OCI-LY3 (cell line): Measurements from ENCODE around the gene NTHL1.
A peak's percentile ranks its signal among the peaks of the same experiment; 100 is the strongest.

Source experiments
- H2AFZ ChIP-seq: fragments of 200-600, 300-600 bp; shearing (Covaris generic); 2 replicates; pipeline ENCODE4 v1.6.0; 2014; ENCODE audit warnings: antibody characterized with exemption, low read depth, low read length
- H3K27ac ChIP-seq: fragments of 200-600, 300-600 bp; sonication (generic); 2 replicates; pipeline ENCODE4 v1.5.1; 2014; ENCODE audit warnings: mild to moderate bottlenecking, low read length, moderate library complexity, mixed read lengths
- H3K27me3 ChIP-seq: fragments of 200-600, 300-600 bp; sonication (generic); 2 replicates; pipeline ENCODE4 v1.6.1; 2014; ENCODE audit warnings: low read depth, low read length, mixed read lengths
- H3K36me3 ChIP-seq: fragments of 200-600, 300-600 bp; sonication (generic); replicated peaks from 2 replicates; pipeline ENCODE3; 2014; ENCODE audit warnings: low read depth, low read length, mixed read lengths
- H3K4me1 ChIP-seq: fragments of 300-600, 200-600 bp; sonication (generic); 2 replicates; pipeline ENCODE4 v1.6.1; 2014; ENCODE audit warnings: low read length, mixed read lengths
- H3K4me2 ChIP-seq: fragments of 200-600, 300-600 bp; sonication (generic); 2 replicates; pipeline ENCODE4 v1.6.1; 2014; ENCODE audit warnings: low read length, mixed read lengths
- H3K4me3 ChIP-seq: fragments of 300-600, 200-600 bp; sonication (generic); 2 replicates; pipeline ENCODE4 v1.5.1; 2014; ENCODE audit warnings: antibody characterized with exemption, mild to moderate bottlenecking, low read length, moderate library complexity
- H3K79me2 ChIP-seq: fragments of 300-600, 200-600 bp; shearing (Covaris generic); 2 replicates; pipeline ENCODE4 v1.6.1; 2014; ENCODE audit warnings: mild to moderate bottlenecking, low read length, mixed read lengths
- H3K9ac ChIP-seq: fragments of 300-600, 200-600 bp; shearing (Covaris generic); 2 replicates; pipeline ENCODE4 v1.6.0; 2014; ENCODE audit warnings: mild to moderate bottlenecking, low read length, moderate library complexity
- H3K9me3 ChIP-seq: fragments of 200-600, 300-600 bp; shearing (Covaris generic); 2 replicates; pipeline ENCODE4 v1.6.1; 2014; ENCODE audit warnings: low read length, mixed read lengths; ENCODE audit not compliant: insufficient read depth
- H4K20me1 ChIP-seq: fragments of 200-600, 300-600 bp; sonication (generic); 2 replicates; pipeline ENCODE4 v1.6.1; 2016; ENCODE audit warnings: low read length, mixed read lengths; ENCODE audit not compliant: insufficient read depth
- EZH2phosphoT487 ChIP-seq: fragments of 200-600 bp; shearing (Covaris generic); IDR thresholded peaks from 2 replicates; pipeline ENCODE4 v1.6.1; 2018; ENCODE audit warnings: antibody characterized with exemption, mixed run types, low read depth
- TF ChIP-seq, protein P1 (sequence below): fragments of 200-600, 300-600 bp; sonication (generic); IDR thresholded peaks from 2 replicates; pipeline ENCODE4 v1.5.1; 2014; ENCODE audit warnings: antibody characterized with exemption, low read length, low read depth

The NTHL1 gene

DNA sequence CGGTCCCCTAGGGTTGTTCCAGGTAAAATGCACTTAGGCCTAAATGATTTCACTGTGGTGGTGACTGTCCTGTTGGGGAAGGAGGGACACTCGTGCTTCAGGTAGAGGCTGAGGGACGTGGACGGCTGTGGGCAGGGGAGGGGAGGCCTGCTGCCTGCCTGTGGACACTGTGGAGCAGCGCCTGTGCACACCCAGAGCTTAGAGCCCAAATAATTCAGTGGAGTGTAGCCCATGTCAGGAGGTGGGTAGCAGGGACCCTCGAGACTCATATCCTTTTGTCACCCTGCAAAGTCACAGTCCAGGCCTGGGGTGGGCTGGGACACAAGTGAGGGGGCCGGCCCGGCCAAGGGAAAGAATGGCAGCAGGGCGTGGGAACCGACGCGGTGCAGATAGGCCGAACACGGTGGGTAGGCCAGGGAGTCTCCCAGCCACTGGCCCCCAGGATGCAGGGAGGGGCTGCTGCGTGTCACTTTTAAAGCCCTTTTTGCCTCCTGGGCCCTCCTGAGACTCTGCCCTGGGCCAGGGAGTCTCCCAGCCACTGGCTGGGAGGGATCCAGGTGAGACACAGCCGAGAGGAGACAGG lies 21.7 kb downstream of the NTHL1 start:
- H3K9ac ChIP-seq: no peak overlapping the region
- H3K27ac ChIP-seq: no peak overlapping the region
- H3K79me2 ChIP-seq: no peaks in the 10 kb centered on the region
- peaks cover 28% of the 10 kb centered on the region for H3K27me3 ChIP-seq
- no peaks in the 10 kb centered on the region for H3K9me3 ChIP-seq
- H4K20me1 ChIP-seq: no peaks in the 10 kb centered on the region
- TF ChIP-seq, protein P1, sequence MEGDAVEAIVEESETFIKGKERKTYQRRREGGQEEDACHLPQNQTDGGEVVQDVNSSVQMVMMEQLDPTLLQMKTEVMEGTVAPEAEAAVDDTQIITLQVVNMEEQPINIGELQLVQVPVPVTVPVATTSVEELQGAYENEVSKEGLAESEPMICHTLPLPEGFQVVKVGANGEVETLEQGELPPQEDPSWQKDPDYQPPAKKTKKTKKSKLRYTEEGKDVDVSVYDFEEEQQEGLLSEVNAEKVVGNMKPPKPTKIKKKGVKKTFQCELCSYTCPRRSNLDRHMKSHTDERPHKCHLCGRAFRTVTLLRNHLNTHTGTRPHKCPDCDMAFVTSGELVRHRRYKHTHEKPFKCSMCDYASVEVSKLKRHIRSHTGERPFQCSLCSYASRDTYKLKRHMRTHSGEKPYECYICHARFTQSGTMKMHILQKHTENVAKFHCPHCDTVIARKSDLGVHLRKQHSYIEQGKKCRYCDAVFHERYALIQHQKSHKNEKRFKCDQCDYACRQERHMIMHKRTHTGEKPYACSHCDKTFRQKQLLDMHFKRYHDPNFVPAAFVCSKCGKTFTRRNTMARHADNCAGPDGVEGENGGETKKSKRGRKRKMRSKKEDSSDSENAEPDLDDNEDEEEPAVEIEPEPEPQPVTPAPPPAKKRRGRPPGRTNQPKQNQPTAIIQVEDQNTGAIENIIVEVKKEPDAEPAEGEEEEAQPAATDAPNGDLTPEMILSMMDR: no peak
- TF ChIP-seq EZH2phosphoT487: no peak
- no peak overlapping the region for H3K4me2 ChIP-seq
- H3K36me3 ChIP-seq: no peaks in the 10 kb centered on the region
- peaks cover 10% of the 10 kb centered on the region; the same call in 1 of the 2 replicates for H3K4me1 ChIP-seq
- no peak overlapping the region; the same call in 1 of the 2 replicates for H3K4me3 ChIP-seq
- H2AFZ ChIP-seq: no peak overlapping the region

DNA sequence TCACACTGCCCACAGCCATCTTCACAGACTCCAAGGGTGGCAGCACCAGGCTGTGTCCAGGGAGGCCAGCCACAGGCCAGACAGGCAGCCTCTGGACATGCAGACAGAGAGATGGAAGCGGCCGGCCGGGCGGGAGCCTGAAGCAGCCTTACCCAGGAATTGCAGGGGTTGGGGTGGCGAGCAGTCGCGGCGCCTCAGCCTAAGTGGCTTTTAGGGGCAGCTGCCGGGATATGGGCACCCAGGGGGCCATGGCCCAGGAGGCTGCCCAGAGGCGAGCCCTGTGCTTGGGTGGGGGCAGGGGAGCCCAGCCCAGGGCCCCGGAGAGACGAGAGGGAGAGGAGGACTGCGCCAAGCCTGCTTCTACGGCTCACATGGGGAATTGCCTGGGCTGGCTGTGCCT lies 22.4 kb downstream of the NTHL1 start:
- no peaks in the 10 kb centered on the region for H4K20me1 ChIP-seq
- no peak overlapping the region for H2AFZ ChIP-seq
- no peak overlapping the region for H3K27ac ChIP-seq
- no peak overlapping the region for H3K4me2 ChIP-seq
- H3K27me3 ChIP-seq: peaks cover 28% of the 10 kb centered on the region
- H3K9me3 ChIP-seq: no peaks in the 10 kb centered on the region
- H3K79me2 ChIP-seq: no peaks in the 10 kb centered on the region
- no peak for TF ChIP-seq EZH2phosphoT487
- TF ChIP-seq, protein P1: no peak
- H3K36me3 ChIP-seq: no peaks in the 10 kb centered on the region
- no peak overlapping the region for H3K9ac ChIP-seq
- no peak overlapping the region for H3K4me3 ChIP-seq
- peaks cover 10% of the 10 kb centered on the region; the same call in 1 of the 2 replicates for H3K4me1 ChIP-seq

GRCh38 chr16:2024032-2024420 lies 23.6 kb downstream of the NTHL1 start:
- H4K20me1 ChIP-seq: no peaks in the 10 kb centered on the region
- peaks cover 28% of the 10 kb centered on the region for H3K27me3 ChIP-seq
- no peak overlapping the region for H3K27ac ChIP-seq
- H3K9ac ChIP-seq: no peak overlapping the region
- no peak for TF ChIP-seq EZH2phosphoT487
- TF ChIP-seq, protein P1: no peak
- no peaks in the 10 kb centered on the region for H3K36me3 ChIP-seq
- no peak overlapping the region for H2AFZ ChIP-seq
- H3K4me1 ChIP-seq: peaks cover 10% of the 10 kb centered on the region; the same call in 1 of the 2 replicates
- no peak overlapping the region for H3K4me3 ChIP-seq
- no peaks in the 10 kb centered on the region for H3K9me3 ChIP-seq
- peak overlapping the region; percentile 93; the same call in 1 of the 2 replicates for H3K4me2 ChIP-seq
- no peaks in the 10 kb centered on the region for H3K79me2 ChIP-seq

GRCh38 chr16:2023092-2024031 lies 24.3 kb downstream of the NTHL1 start:
- peaks cover 23% of the 10 kb centered on the region for H3K27me3 ChIP-seq
- TF ChIP-seq, protein P1: peak; percentile 88
- TF ChIP-seq EZH2phosphoT487: no peak
- peak overlapping the region; percentile 62 for H3K9ac ChIP-seq
- peak overlapping the region; percentile 82 for H3K4me3 ChIP-seq
- H3K79me2 ChIP-seq: no peaks in the 10 kb centered on the region
- peak overlapping the region; percentile 93 for H3K4me2 ChIP-seq
- peak overlapping the region; percentile 88 for H2AFZ ChIP-seq
- H3K9me3 ChIP-seq: no peaks in the 10 kb centered on the region
- H4K20me1 ChIP-seq: no peaks in the 10 kb centered on the region
- peaks cover 10% of the 10 kb centered on the region; the same call in 1 of the 2 replicates for H3K4me1 ChIP-seq
- no peaks in the 10 kb centered on the region for H3K36me3 ChIP-seq
- H3K27ac ChIP-seq: no peak overlapping the region
